ENCODE results near the gene PFN3. TPM values are rescaled to one million over a fixed set of nuclear protein-coding genes. Genes with fewer than 3 reads are reported as not detected.

Gene PFN3
- total RNA-seq, 1 experiment from 2014 or later: 0.48 TPM

- TF ChIP-seq ZBTB43 (CRISPR knock-in tag; IDR thresholded peaks at IDR 0.05) (no peak), NR2C2 (CRISPR knock-in tag; IDR thresholded peaks at IDR 0.05) (no peak), TEAD4 (CRISPR knock-in tag; IDR thresholded peaks at IDR 0.05) (no peak), ZNF532 (CRISPR knock-in tag; IDR thresholded peaks at IDR 0.05; ENCODE audit: borderline replicate concordance) (no peak), SMAD3 (CRISPR knock-in tag; IDR thresholded peaks at IDR 0.05; ENCODE audit: borderline replicate concordance) (no peak)
These were observed 35.5 kb upstream of the PFN3 start (continued) for GRCh38 chr5:177435847-177436536.

GRCh38 chr5:177434942-177435738 lies 34.7 kb upstream of the PFN3 start:
- ATAC-seq (no peak), DNase-seq (ENCODE audit: low spot score) (no peak)
- ChIA-PET POLR2A (no interaction called here), CTCF (interaction anchor here (15.8 kb wide), 1 partner anchor 45 kb away, joined by 171 read pairs; no protein-coding TSS in a partner anchor)
- peaks cover 7% of the 10 kb centered on the region for H3K4me1 Mint-ChIP-seq
- H3K4me3 Mint-ChIP-seq: no peak overlapping the region
- H3K27me3 Mint-ChIP-seq (ENCODE audit: low read depth): no peaks in the 10 kb centered on the region
- TF ChIP-seq ELF4 (CRISPR knock-in tag; IDR thresholded peaks at IDR 0.05; ENCODE audit: low read depth) (no peak), AFF4 (CRISPR knock-in tag; IDR thresholded peaks at IDR 0.05; ENCODE audit: borderline replicate concordance) (no peak), ZNF396 (CRISPR knock-in tag; IDR thresholded peaks at IDR 0.05; ENCODE audit: borderline replicate concordance) (no peak), ZNF423 (CRISPR knock-in tag; IDR thresholded peaks at IDR 0.05) (no peak), SMAD3 (CRISPR knock-in tag; IDR thresholded peaks at IDR 0.05; ENCODE audit: borderline replicate concordance) (no peak), ZNF317 (CRISPR knock-in tag; IDR thresholded peaks at IDR 0.05; ENCODE audit: borderline replicate concordance, low read depth) (no peak), TCF7 (CRISPR knock-in tag; IDR thresholded peaks at IDR 0.05; ENCODE audit: low read depth) (no peak), NFYB (CRISPR knock-in tag; conservative IDR thresholded peaks at IDR 0.05; ENCODE audit: low read depth) (no peak), TP53 (CRISPR knock-in tag; IDR thresholded peaks at IDR 0.05) (no peak), E2F4 (CRISPR knock-in tag; IDR thresholded peaks at IDR 0.05; ENCODE audit: borderline replicate concordance, low read depth) (no peak)
- H3K9me3 Mint-ChIP-seq: peaks cover 4% of the 10 kb centered on the region
- H3K27ac Mint-ChIP-seq: no peak overlapping the region
- peaks cover 36% of the 10 kb centered on the region for H3K36me3 Mint-ChIP-seq
